K562 (cell line): ENCODE results near the gene HMCN2. TPM values are rescaled to one million over a fixed set of nuclear protein-coding genes. Genes with fewer than 3 reads are reported as not detected.

Experiments used
- ATAC-seq: fragments of 200-7000 bp; cut with Tn5 transposase; 3 replicates; pipeline ENCODE4 v1.9.1; 2020; ENCODE audit warnings: moderate library complexity
- BruUV-seq: library from RNA; stranded (reverse); fragments of 400-500 nt; replicated peaks from 2 replicates; lab custom pipeline; 2021; lab: Mats Ljungman, UMichigan
- CTCF ChIA-PET: fragments of 300-600 bp; formaldehyde crosslinking; extraction: SDS; loops from one replicate; lab custom pipeline; 2021; ENCODE audit warnings: low intra/inter-chr PET ratio; lab: Yijun Ruan, JAX
- POLR2A ChIA-PET: fragments of 300-600, 350-650 bp; sonication (Branson Sonifier 250); formaldehyde crosslinking; extraction: SDS; loops from one replicate; lab custom pipeline; 2021; ENCODE audit warnings: antibody characterized with exemption, inconsistent platforms; lab: Yijun Ruan, JAX
- DNase-seq, 4 experiments: peaks; one replicate each; pipeline versions ENCODE4 v3.0.0 to v3.0.0-alpha.2; 2011 to 2018; ENCODE audit warnings: low spot score in 3 of 4, mixed read lengths in 3 of 4; ENCODE audit errors: extremely low read depth in 1 of 4
- FAIRE-seq: peaks from 2 replicates; lab custom pipeline; 2011; peaks lifted over from hg19 to GRCh38; lab: Jason Lieb, UNC
- H2AFZ ChIP-seq: 2 replicates; pipeline ENCODE4 v1.6.0; 2011; ENCODE audit warnings: low read depth, low read length, control low read depth, inconsistent platforms
- H3K27ac ChIP-seq: fragments of 200-600 bp; 3 replicates; pipeline ENCODE4 v1.8.0; 2011; ENCODE audit warnings: low read depth, mild to moderate bottlenecking, control low read depth, inconsistent platforms, low read length, moderate library complexity, mixed read lengths; ENCODE audit errors: extremely low read depth
- H3K27me3 ChIP-seq, 2 experiments: fragments of 300-600 bp in 1 of 2; 2 replicates in 1 of 2; 3 replicates in 1 of 2; pipeline versions ENCODE4 v1.6.0 to v1.8.0; 2011; ENCODE audit warnings: inconsistent platforms in 2 of 2, low read length in 2 of 2, mild to moderate bottlenecking in 1 of 2, mixed read lengths in 1 of 2, moderate library complexity in 1 of 2; ENCODE audit not compliant: control insufficient read depth in 2 of 2, insufficient read depth in 2 of 2
- H3K36me3 ChIP-seq: fragments of 300-600 bp; 3 replicates; pipeline ENCODE4 v1.8.0; 2011; ENCODE audit warnings: mild to moderate bottlenecking, low read length, inconsistent platforms; ENCODE audit not compliant: control insufficient read depth, insufficient read depth
- H3K4me1 ChIP-seq, 2 experiments: fragments of 200-600 bp in 1 of 2; replicated peaks in 1 of 2; 2 replicates in 1 of 2; 3 replicates in 1 of 2; pipeline versions ENCODE4 v1.5.1 to v1.8.0; 2011; ENCODE audit warnings: inconsistent platforms in 2 of 2, low read length in 2 of 2, mild to moderate bottlenecking in 1 of 2, mixed read lengths in 1 of 2, moderate library complexity in 1 of 2; ENCODE audit not compliant: control insufficient read depth in 2 of 2, insufficient read depth in 2 of 2
- H3K4me2 ChIP-seq: 2 replicates; pipeline ENCODE4 v1.6.1; 2011; ENCODE audit warnings: low read length, control low read depth, inconsistent platforms, mixed read lengths; ENCODE audit not compliant: insufficient read depth
- H3K4me3 ChIP-seq: fragments of 200-600 bp; sonication (generic), shearing (Covaris generic); 2 replicates; pipeline ENCODE4 v1.5.1; 2016; ENCODE audit warnings: control low read depth, inconsistent platforms
- H3K79me2 ChIP-seq: fragments of 200-600 bp; 3 replicates; pipeline ENCODE4 v1.8.0; 2011; ENCODE audit warnings: low read length, inconsistent platforms; ENCODE audit not compliant: control insufficient read depth, insufficient read depth
- H3K9ac ChIP-seq, 2 experiments: 2 replicates each; pipeline versions ENCODE4 v1.6.0 to v1.6.1; 2011; ENCODE audit warnings: low read depth in 2 of 2, low read length in 2 of 2, control low read depth in 1 of 2, inconsistent platforms in 1 of 2, mild to moderate bottlenecking in 1 of 2, mixed read lengths in 1 of 2; ENCODE audit not compliant: insufficient read depth in 1 of 2
- H3K9me1 ChIP-seq: one replicate; pipeline ENCODE4 v1.6.0; 2011; ENCODE audit warnings: inconsistent platforms, mild to moderate bottlenecking, low read length, moderate library complexity; ENCODE audit not compliant: control insufficient read depth, insufficient read depth
- H3K9me3 ChIP-seq: replicated peaks from 2 replicates; pipeline ENCODE4 v1.5.1; 2011; ENCODE audit warnings: low read depth, low read length, inconsistent platforms; ENCODE audit not compliant: control insufficient read depth, insufficient read depth
- H4K20me1 ChIP-seq: replicated peaks from 2 replicates; pipeline ENCODE4 v1.6.1; 2011; ENCODE audit warnings: low read length, inconsistent platforms, mixed read lengths; ENCODE audit not compliant: control insufficient read depth, insufficient read depth
- CREB1 ChIP-seq, 2 experiments: sonication (generic) in 1 of 2; formaldehyde crosslinking in 1 of 2; IDR thresholded peaks; 2 replicates each; pipeline versions ENCODE4 v1.6.1 to v1.8.0; 2012 to 2022; ENCODE audit warnings: inconsistent platforms in 1 of 2, mild to moderate bottlenecking in 1 of 2, missing genetic modification reagents in 1 of 2, moderate library complexity in 1 of 2
- JUN ChIP-seq, 2 experiments: sonication (generic) in 1 of 2; formaldehyde crosslinking in 1 of 2; IDR thresholded peaks; 2 replicates each; pipeline versions ENCODE4 v1.6.1 to v1.8.0; 2012 to 2022; ENCODE audit warnings: borderline replicate concordance in 2 of 2, mild to moderate bottlenecking in 2 of 2, improper control_type of control experiment in 1 of 2, low read depth in 1 of 2, low read length in 1 of 2, missing genetic modification reagents in 1 of 2
- POLR2AphosphoS5 ChIP-seq: IDR thresholded peaks from 2 replicates; pipeline ENCODE4 v1.6.1; 2011; ENCODE audit warnings: mild to moderate bottlenecking, low read depth, low read length, moderate library complexity; ENCODE audit not compliant: control insufficient read depth, insufficient read depth
- RFX1 ChIP-seq: fragments of 450-650 bp; IDR thresholded peaks from 2 replicates; pipeline ENCODE4 v1.6.1; 2016; ENCODE audit warnings: mild to moderate bottlenecking, moderate library complexity
- RREB1 ChIP-seq: fragments of 250-450 bp; sonication (Bioruptor Pico); IDR thresholded peaks from 2 replicates; pipeline ENCODE4 v1.4.0; 2020
- SMAD2 ChIP-seq: fragments of 150-350 bp; IDR thresholded peaks from 2 replicates; pipeline ENCODE4 v1.6.1; 2014; ENCODE audit warnings: low read depth, mild to moderate bottlenecking, low read length
- TRIM28 ChIP-seq: fragments of 450-650 bp; IDR thresholded peaks from 2 replicates; pipeline ENCODE4 v1.6.1; 2017
- ZNF589 ChIP-seq: fragments of 200-800 bp; sonication (Bioruptor generic); IDR thresholded peaks from 2 replicates; pipeline ENCODE4 v1.6.1; 2016; ENCODE audit warnings: low read depth, missing genetic modification characterization, missing compliant biosample characterization
- WGBS: fragments of 100-300 bp; shearing (Covaris generic); methylation state at CpG from one replicate; pipeline ENCODE4 v1.1.6; 2016; ENCODE audit warnings: low coverage, mixed read lengths; ENCODE audit not compliant: insufficient coverage; ENCODE audit errors: missing lambda C conversion rate; 5-methylcytosine and 5-hydroxymethylcytosine counted together
- in situ Hi-C: fragments of 300-500 bp; cut with MboI; formaldehyde crosslinking; loops from 4 replicates; pipeline ENCODE4 v1.15.0; 2018; ENCODE audit warnings: inconsistent platforms, mixed read lengths
- intact Hi-C: fragments of 100-400 bp; cut with micrococcal nuclease; formaldehyde crosslinking; loops from 2 replicates; pipeline ENCODE4 v1.14.2; 2022
- polyA plus RNA-seq, 8 experiments: library from polyadenylated mRNA; depleted of rRNA in 4 of 8; stranded (reverse) in 5 of 8; unstranded in 3 of 8; fragments of >200 nt; fragmentation: Nextera tagmentation in 2 of 8; fragmentation: Illumina TruSeq in 1 of 8; extraction: Ambion mirVana in 2 of 8; extraction: Trizol in 1 of 8; gene quantifications; 2 replicates each; pipeline versions ENCODE4 v1.2.1 to v1.2.3, GENCODE V29; 2011 to 2014; ENCODE audit warnings: inconsistent platforms in 1 of 8, missing spikeins in 1 of 8
- total RNA-seq, 7 experiments: library from RNA; depleted of rRNA in 6 of 7; stranded (reverse); fragments of >200 nt in 6 of 7; fragmentation: Illumina TruSeq in 2 of 7; extraction: Trizol in 2 of 7; gene quantifications; 2 replicates each; pipeline versions ENCODE4 v1.2.1 to v1.2.3, GENCODE V29; 2011 to 2021; ENCODE audit warnings: low replicate concordance in 1 of 7
- TF ChIP-seq, protein P1 (sequence below): fragments of 450-650 bp; IDR thresholded peaks from one replicate; pipeline ENCODE4 v1.6.1; 2018; ENCODE audit warnings: mild to moderate bottlenecking, moderate library complexity; ENCODE audit not compliant: partially characterized antibody

The HMCN2 gene
- total and polyA plus RNA-seq, 9 of the 15 experiments (the other 6 are each of a cell fraction or from before 2014, with no cell fraction given), result 0.01 TPM; not detected in 8

GRCh38 chr9:130409246-130409645, 143.7 kb downstream of the HMCN2 start:
- ChIA-PET CTCF (no interaction called here), POLR2A (no interaction called here)
- in situ Hi-C loops (no loop called here), intact Hi-C loops (no loop called here)
- Histone ChIP-seq H3K79me2 (no peaks in the 10 kb centered on the region), H3K9me3 (no peaks in the 10 kb centered on the region), H3K4me1 (no peaks in the 10 kb centered on the region), H3K9me1 (no peaks in the 10 kb centered on the region), H3K27me3 (peaks cover 17 to 79% of the 10 kb centered on the region in 2 experiments), H3K27ac (no peak overlapping the region), H3K4me2 (no peak overlapping the region), H2AFZ (no peak overlapping the region), H3K36me3 (no peaks in the 10 kb centered on the region), H3K4me3 (no peak overlapping the region), H4K20me1 (no peaks in the 10 kb centered on the region), H3K9ac (no peak overlapping the region; a peak in 1 of 4 replicates)
- DNase-seq, result no peak
- FAIRE-seq, result no peak
- BruUV-seq, result no TSS peak
- no peak for ATAC-seq
- WGBS, result 0% methylated on average over 4 of the region's 4 CpGs
- TF ChIP-seq ZNF589 (no peak), RFX1 (no peak), CREB1 (IDR thresholded peaks at IDR 0.05) (no peak), CREB1 (CRISPR knock-in tag; IDR thresholded peaks at IDR 0.05) (no peak), TRIM28 (no peak), RREB1 (no peak), JUN (IDR thresholded peaks at IDR 0.05; ENCODE audit: borderline replicate concordance, low read depth, low read length) (no peak), JUN (CRISPR knock-in tag; IDR thresholded peaks at IDR 0.05; ENCODE audit: borderline replicate concordance) (no peak), SMAD2 (no peak), POLR2AphosphoS5 (no peak)
- TF ChIP-seq, protein P1, sequence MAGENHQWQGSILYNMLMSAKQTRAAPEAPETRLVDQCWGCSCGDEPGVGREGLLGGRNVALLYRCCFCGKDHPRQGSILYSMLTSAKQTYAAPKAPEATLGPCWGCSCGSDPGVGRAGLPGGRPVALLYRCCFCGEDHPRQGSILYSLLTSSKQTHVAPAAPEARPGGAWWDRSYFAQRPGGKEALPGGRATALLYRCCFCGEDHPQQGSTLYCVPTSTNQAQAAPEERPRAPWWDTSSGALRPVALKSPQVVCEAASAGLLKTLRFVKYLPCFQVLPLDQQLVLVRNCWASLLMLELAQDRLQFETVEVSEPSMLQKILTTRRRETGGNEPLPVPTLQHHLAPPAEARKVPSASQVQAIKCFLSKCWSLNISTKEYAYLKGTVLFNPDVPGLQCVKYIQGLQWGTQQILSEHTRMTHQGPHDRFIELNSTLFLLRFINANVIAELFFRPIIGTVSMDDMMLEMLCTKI, result no peak
